CD14-positive monocyte (primary cell): Measurements from ENCODE around the gene MST1. TPM values are rescaled to one million over a fixed set of nuclear protein-coding genes. Genes with fewer than 3 reads are reported as not detected.

ENCODE experiments used
- DNase-seq, 3 donors: peaks; one replicate each; pipeline ENCODE4 v3.0.0-alpha.2; 2011 to 2022
- H2AFZ ChIP-seq: 2 replicates; pipeline ENCODE4 v1.6.0; 2012; ENCODE audit warnings: mild to moderate bottlenecking, low read depth, low read length, inconsistent platforms; ENCODE audit not compliant: insufficient read depth, poor library complexity, severe bottlenecking
- H3K27ac ChIP-seq, 2 donors: 1 replicate in 1 of 2; 2 replicates in 1 of 2; pipeline ENCODE4 v1.5.1; 2012 to 2013; ENCODE audit warnings: low read length in 2 of 2, control low read depth in 1 of 2, inconsistent platforms in 1 of 2, low read depth in 1 of 2, mild to moderate bottlenecking in 1 of 2
- H3K27me3 ChIP-seq, 2 donors: one replicate each; pipeline versions ENCODE4 v1.6.0 to v1.6.1; 2011 to 2013; ENCODE audit warnings: low read length in 2 of 2; ENCODE audit not compliant: control insufficient read depth in 2 of 2, insufficient read depth in 2 of 2
- H3K36me3 ChIP-seq, 2 donors: replicated peaks in 1 of 2; 1 replicate in 1 of 2; 2 replicates in 1 of 2; pipeline versions ENCODE4 v1.5.1 to v1.6.1; 2012 to 2013; ENCODE audit warnings: low read length in 2 of 2, control low read depth in 1 of 2, inconsistent platforms in 1 of 2, mild to moderate bottlenecking in 1 of 2; ENCODE audit not compliant: insufficient read depth in 2 of 2, control insufficient read depth in 1 of 2
- H3K4me1 ChIP-seq, 2 donors: 1 replicate in 1 of 2; 2 replicates in 1 of 2; pipeline versions ENCODE4 v1.5.1 to v1.6.1; 2012 to 2013; ENCODE audit warnings: low read length in 2 of 2, control low read depth in 1 of 2, inconsistent platforms in 1 of 2, mild to moderate bottlenecking in 1 of 2, moderate library complexity in 1 of 2; ENCODE audit not compliant: insufficient read depth in 2 of 2, control insufficient read depth in 1 of 2
- H3K4me2 ChIP-seq: replicated peaks from 2 replicates; pipeline ENCODE3; 2012; ENCODE audit warnings: low read length, moderate library complexity, mild to moderate bottlenecking; ENCODE audit not compliant: poor library complexity, severe bottlenecking; ENCODE audit errors: extremely low read depth
- H3K4me3 ChIP-seq, 3 experiments: fragments of 200-600 bp in 1 of 3; sonication (generic) in 1 of 3; replicated peaks in 1 of 3; 1 replicate in 2 of 3; 2 replicates in 1 of 3; pipeline ENCODE4 v1.5.1; 2011 to 2013; ENCODE audit warnings: low read length in 3 of 3, mild to moderate bottlenecking in 3 of 3, control low read depth in 2 of 3, low read depth in 2 of 3, inconsistent platforms in 1 of 3, moderate library complexity in 1 of 3
- H3K79me2 ChIP-seq: 2 replicates; pipeline ENCODE4 v1.6.0; 2012; ENCODE audit warnings: mild to moderate bottlenecking, control low read depth, inconsistent platforms, low read length, moderate library complexity; ENCODE audit not compliant: insufficient read depth
- H3K9ac ChIP-seq: 2 replicates; pipeline ENCODE4 v1.6.0; 2017; ENCODE audit warnings: low read length, mild to moderate bottlenecking; ENCODE audit not compliant: insufficient read depth, poor library complexity, severe bottlenecking
- H3K9me3 ChIP-seq, 2 donors: replicated peaks in 1 of 2; 1 replicate in 1 of 2; 2 replicates in 1 of 2; pipeline versions ENCODE4 v1.5.1 to v1.6.1; 2012 to 2013; ENCODE audit warnings: low read length in 2 of 2, control low read depth in 1 of 2; ENCODE audit not compliant: control insufficient read depth in 1 of 2, insufficient read depth in 1 of 2
- H4K20me1 ChIP-seq: 2 replicates; pipeline ENCODE4 v1.6.0; 2012; ENCODE audit warnings: mild to moderate bottlenecking, low read length, control low read depth, moderate library complexity; ENCODE audit not compliant: insufficient read depth
- H3K27ac Mint-ChIP-seq, 7 donors: one replicate each; pipeline ENCODE4 v1.8.0; 2020; ENCODE audit warnings: mild to moderate bottlenecking in 7 of 7, mixed read lengths in 7 of 7, moderate library complexity in 6 of 7, inconsistent platforms in 2 of 7
- H3K27me3 Mint-ChIP-seq, 3 donors: one replicate each; pipeline ENCODE4 v1.8.0; 2021 to 2022; ENCODE audit warnings: low read depth in 3 of 3, mild to moderate bottlenecking in 3 of 3, mixed read lengths in 3 of 3, moderate library complexity in 3 of 3, inconsistent platforms in 1 of 3
- H3K36me3 Mint-ChIP-seq, 2 donors: one replicate each; pipeline ENCODE4 v1.8.0; 2020; ENCODE audit warnings: mixed read lengths in 2 of 2, inconsistent platforms in 1 of 2, mild to moderate bottlenecking in 1 of 2
- H3K4me1 Mint-ChIP-seq: one replicate; pipeline ENCODE4 v1.8.0; 2020; ENCODE audit warnings: mild to moderate bottlenecking, mixed read lengths
- H3K4me3 Mint-ChIP-seq, 2 donors: one replicate each; pipeline ENCODE4 v1.8.0; 2020; ENCODE audit warnings: mild to moderate bottlenecking in 2 of 2, mixed read lengths in 2 of 2, moderate library complexity in 1 of 2
- H3K9me3 Mint-ChIP-seq, 7 donors: one replicate each; pipeline ENCODE4 v1.8.0; 2020 to 2022; ENCODE audit warnings: mixed read lengths in 7 of 7, mild to moderate bottlenecking in 6 of 7, moderate library complexity in 6 of 7, inconsistent platforms in 2 of 7
- WGBS: methylation state at CpG from one replicate; pipeline ENCODE4 v1.1.5; 2013; ENCODE audit warnings: missing lambda C conversion rate; ENCODE audit not compliant: insufficient coverage; 5-methylcytosine and 5-hydroxymethylcytosine counted together
- intact Hi-C, 2 donors: fragments of 100-400 bp; cut with micrococcal nuclease; formaldehyde crosslinking; loops; one replicate each; pipeline versions ENCODE4 v1.15.0 to v1.15.1; 2023
- polyA plus RNA-seq, 3 donors: library from polyadenylated mRNA; depleted of rRNA in 1 of 3; unstranded in 2 of 3; stranded (reverse) in 1 of 3; fragments of 300-500 nt in 2 of 3; fragments of >200 nt in 1 of 3; fragmentation: Illumina TruSeq in 2 of 3; gene quantifications; 1 replicate in 2 of 3; 2 replicates in 1 of 3; pipeline ENCODE4 v1.2.3, GENCODE V29; 2012 to 2021
- TF ChIP-seq, protein P1 (sequence below): fragments of 200-600 bp; IDR thresholded peaks from one replicate; pipeline ENCODE4 v1.8.0; 2022; ENCODE audit warnings: antibody characterized with exemption, mild to moderate bottlenecking

The MST1 gene
- polyA plus RNA-seq, 3 donors, result 0.28 to 17.8 TPM; not detected in 1

DNA sequence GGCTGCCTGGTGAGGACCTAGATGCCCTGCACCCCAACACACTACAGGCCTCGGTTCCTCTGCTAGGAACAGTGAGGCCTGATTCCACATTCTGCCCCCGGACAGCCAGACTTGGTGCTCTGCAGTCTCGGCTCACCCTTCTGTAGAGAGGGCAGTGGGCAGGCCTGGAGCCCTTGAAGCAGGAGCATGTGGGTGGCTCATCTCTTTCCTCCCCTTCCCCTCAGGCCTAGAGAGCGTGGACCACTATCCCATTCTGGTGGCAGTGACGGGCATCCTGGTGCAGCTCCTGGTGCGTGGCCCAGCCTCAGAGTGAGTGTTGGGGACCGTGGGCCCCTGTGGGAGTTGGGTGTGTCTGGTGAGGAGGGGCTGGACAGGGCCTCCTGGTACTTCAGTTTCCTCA, 26.9 kb upstream of the MST1 start:
- intact Hi-C loops, result loop anchor here in 1 of 2 donors (10.0 kb wide), 1 partner anchor 229 kb away; the partner anchor contains the start of gene RBM6
- H3K9ac ChIP-seq, result no peak overlapping the region
- peaks cover 19 to 28% of the 10 kb centered on the region in 2 donors for H3K4me1 ChIP-seq
- peaks cover 0 to 7% of the 10 kb centered on the region in 2 donors for H3K27me3 ChIP-seq
- WGBS, result 93% methylated on average over 3 of the region's 7 CpGs
- H4K20me1 ChIP-seq, result peaks cover 20% of the 10 kb centered on the region
- peak overlapping the region in 2 of 7 donors; percentile 20 to 36 for H3K27ac Mint-ChIP-seq
- peaks cover 29% of the 10 kb centered on the region for H3K4me1 Mint-ChIP-seq
- H3K4me3 Mint-ChIP-seq, result no peak overlapping the region
- DNase-seq, result peak in 1 of 3 donors; percentile 2
- H3K36me3 ChIP-seq, result peaks cover under 1 to 19% of the 10 kb centered on the region in 2 donors
- H2AFZ ChIP-seq, result no peak overlapping the region
- H3K9me3 Mint-ChIP-seq, result peaks cover 0 to 5% (median 0%) of the 10 kb centered on the region in 7 donors
- H3K36me3 Mint-ChIP-seq, result peaks cover 28 to 31% of the 10 kb centered on the region in 2 donors
- TF ChIP-seq, protein P1, sequence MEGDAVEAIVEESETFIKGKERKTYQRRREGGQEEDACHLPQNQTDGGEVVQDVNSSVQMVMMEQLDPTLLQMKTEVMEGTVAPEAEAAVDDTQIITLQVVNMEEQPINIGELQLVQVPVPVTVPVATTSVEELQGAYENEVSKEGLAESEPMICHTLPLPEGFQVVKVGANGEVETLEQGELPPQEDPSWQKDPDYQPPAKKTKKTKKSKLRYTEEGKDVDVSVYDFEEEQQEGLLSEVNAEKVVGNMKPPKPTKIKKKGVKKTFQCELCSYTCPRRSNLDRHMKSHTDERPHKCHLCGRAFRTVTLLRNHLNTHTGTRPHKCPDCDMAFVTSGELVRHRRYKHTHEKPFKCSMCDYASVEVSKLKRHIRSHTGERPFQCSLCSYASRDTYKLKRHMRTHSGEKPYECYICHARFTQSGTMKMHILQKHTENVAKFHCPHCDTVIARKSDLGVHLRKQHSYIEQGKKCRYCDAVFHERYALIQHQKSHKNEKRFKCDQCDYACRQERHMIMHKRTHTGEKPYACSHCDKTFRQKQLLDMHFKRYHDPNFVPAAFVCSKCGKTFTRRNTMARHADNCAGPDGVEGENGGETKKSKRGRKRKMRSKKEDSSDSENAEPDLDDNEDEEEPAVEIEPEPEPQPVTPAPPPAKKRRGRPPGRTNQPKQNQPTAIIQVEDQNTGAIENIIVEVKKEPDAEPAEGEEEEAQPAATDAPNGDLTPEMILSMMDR, result no peak
- H3K4me3 ChIP-seq, result no peak overlapping the region
- H3K27me3 Mint-ChIP-seq, result peaks cover 7 to 11% (median 9%) of the 10 kb centered on the region in 3 donors
- H3K9me3 ChIP-seq, result no peaks in the 10 kb centered on the region
- peaks cover 5% of the 10 kb centered on the region for H3K79me2 ChIP-seq
- H3K27ac ChIP-seq, result no peak overlapping the region
- H3K4me2 ChIP-seq, result no peak overlapping the region

DNA sequence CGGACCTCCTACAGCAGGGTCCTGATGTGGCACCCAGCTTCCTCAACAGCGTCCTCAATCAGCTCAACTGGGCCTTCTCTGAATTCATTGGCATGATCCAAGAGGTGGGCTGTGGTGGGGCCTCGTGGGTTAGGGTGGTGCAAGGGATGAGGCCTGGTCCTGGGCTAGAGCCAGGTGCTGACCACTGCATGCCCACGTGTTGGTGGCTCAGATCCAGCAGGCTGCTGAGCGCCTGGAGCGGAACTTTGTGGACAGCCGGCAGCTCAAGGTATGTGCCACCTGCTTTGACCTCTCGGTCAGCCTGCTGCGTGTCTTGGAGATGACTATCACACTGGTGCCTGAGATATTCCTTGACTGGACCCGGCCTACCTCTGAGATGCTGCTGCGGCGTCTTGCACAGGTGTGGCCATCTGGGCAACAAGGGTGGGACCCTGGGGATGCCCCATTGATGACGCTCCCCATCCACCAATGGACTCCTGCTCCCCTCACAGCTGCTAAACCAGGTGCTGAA, 26.4 kb upstream of the MST1 start:
- Histone ChIP-seq H2AFZ (no peak overlapping the region), H3K4me3 (no peak overlapping the region), H3K27me3 (peaks cover 0 to 7% of the 10 kb centered on the region in 2 donors), H3K36me3 (peaks cover 0 to 14% of the 10 kb centered on the region in 2 donors), H3K4me2 (no peak overlapping the region), H4K20me1 (peaks cover 16% of the 10 kb centered on the region), H3K9ac (no peak overlapping the region), H3K27ac (no peak overlapping the region), H3K4me1 (peaks cover 19 to 28% of the 10 kb centered on the region in 2 donors), H3K9me3 (no peaks in the 10 kb centered on the region), H3K79me2 (peaks cover 3% of the 10 kb centered on the region)
- H3K27me3 Mint-ChIP-seq, result peaks cover 7 to 11% (median 9%) of the 10 kb centered on the region in 3 donors
- 95% methylated on average over 12 of the region's 13 CpGs for WGBS
- peak overlapping the region in 1 of 7 donors; percentile 50 for H3K27ac Mint-ChIP-seq
- H3K9me3 Mint-ChIP-seq, result peaks cover 0 to 5% (median 0%) of the 10 kb centered on the region in 7 donors
- peak in 1 of 3 donors; percentile 4 for DNase-seq
- H3K36me3 Mint-ChIP-seq, result peaks cover 25 to 30% of the 10 kb centered on the region in 2 donors
- H3K4me1 Mint-ChIP-seq, result peaks cover 29% of the 10 kb centered on the region
- H3K4me3 Mint-ChIP-seq, result no peak overlapping the region
- TF ChIP-seq, protein P1, result no peak
- intact Hi-C loops, result loop anchor here in 1 of 2 donors (10.0 kb wide), 1 partner anchor 229 kb away; the partner anchor contains the start of gene RBM6
